ENCODE results near the gene EXOSC10. TPM values are rescaled to one million over a fixed set of nuclear protein-coding genes. Genes with fewer than 3 reads are reported as not detected.
"Not testable (repeated sequence)": the region's sequence is repeated elsewhere in the genome, so short reads cannot be mapped to it uniquely, and the experiment has no call there.

EXOSC10 gene
- total RNA-seq, 1 experiment from 2014 or later, result 93.1 TPM

- ATAC-seq, result no peak
- TF ChIP-seq, protein P1, sequence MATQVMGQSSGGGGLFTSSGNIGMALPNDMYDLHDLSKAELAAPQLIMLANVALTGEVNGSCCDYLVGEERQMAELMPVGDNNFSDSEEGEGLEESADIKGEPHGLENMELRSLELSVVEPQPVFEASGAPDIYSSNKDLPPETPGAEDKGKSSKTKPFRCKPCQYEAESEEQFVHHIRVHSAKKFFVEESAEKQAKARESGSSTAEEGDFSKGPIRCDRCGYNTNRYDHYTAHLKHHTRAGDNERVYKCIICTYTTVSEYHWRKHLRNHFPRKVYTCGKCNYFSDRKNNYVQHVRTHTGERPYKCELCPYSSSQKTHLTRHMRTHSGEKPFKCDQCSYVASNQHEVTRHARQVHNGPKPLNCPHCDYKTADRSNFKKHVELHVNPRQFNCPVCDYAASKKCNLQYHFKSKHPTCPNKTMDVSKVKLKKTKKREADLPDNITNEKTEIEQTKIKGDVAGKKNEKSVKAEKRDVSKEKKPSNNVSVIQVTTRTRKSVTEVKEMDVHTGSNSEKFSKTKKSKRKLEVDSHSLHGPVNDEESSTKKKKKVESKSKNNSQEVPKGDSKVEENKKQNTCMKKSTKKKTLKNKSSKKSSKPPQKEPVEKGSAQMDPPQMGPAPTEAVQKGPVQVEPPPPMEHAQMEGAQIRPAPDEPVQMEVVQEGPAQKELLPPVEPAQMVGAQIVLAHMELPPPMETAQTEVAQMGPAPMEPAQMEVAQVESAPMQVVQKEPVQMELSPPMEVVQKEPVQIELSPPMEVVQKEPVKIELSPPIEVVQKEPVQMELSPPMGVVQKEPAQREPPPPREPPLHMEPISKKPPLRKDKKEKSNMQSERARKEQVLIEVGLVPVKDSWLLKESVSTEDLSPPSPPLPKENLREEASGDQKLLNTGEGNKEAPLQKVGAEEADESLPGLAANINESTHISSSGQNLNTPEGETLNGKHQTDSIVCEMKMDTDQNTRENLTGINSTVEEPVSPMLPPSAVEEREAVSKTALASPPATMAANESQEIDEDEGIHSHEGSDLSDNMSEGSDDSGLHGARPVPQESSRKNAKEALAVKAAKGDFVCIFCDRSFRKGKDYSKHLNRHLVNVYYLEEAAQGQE (IDR thresholded peaks at IDR 0.05; ENCODE audit: insufficient read depth in 1 of 2, low read depth in 2 of 2, low read length in 1 of 2), result no peak
- TF ChIP-seq, protein P2, sequence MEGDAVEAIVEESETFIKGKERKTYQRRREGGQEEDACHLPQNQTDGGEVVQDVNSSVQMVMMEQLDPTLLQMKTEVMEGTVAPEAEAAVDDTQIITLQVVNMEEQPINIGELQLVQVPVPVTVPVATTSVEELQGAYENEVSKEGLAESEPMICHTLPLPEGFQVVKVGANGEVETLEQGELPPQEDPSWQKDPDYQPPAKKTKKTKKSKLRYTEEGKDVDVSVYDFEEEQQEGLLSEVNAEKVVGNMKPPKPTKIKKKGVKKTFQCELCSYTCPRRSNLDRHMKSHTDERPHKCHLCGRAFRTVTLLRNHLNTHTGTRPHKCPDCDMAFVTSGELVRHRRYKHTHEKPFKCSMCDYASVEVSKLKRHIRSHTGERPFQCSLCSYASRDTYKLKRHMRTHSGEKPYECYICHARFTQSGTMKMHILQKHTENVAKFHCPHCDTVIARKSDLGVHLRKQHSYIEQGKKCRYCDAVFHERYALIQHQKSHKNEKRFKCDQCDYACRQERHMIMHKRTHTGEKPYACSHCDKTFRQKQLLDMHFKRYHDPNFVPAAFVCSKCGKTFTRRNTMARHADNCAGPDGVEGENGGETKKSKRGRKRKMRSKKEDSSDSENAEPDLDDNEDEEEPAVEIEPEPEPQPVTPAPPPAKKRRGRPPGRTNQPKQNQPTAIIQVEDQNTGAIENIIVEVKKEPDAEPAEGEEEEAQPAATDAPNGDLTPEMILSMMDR (IDR thresholded peaks at IDR 0.05), result no peak
- no peak for TF ChIP-seq TCF7L2 (IDR thresholded peaks at IDR 0.05; ENCODE audit: low read depth, low read length)
- TF ChIP-seq POLR2AphosphoS5 (IDR thresholded peaks at IDR 0.05; ENCODE audit: low read depth, low read length), result no peak
- TF ChIP-seq SIN3A (IDR thresholded peaks at IDR 0.05; ENCODE audit: borderline replicate concordance, insufficient read depth, low read depth, low read length), result no peak
- Histone ChIP-seq H3K4me3 (ENCODE audit: low read depth in 2 of 2, low read length in 2 of 2) (no peak overlapping the region), H3K36me3 (ENCODE audit: control insufficient read depth, insufficient read depth, low read length) (peaks cover 25% of the 10 kb centered on the region), H3K27ac (ENCODE audit: low read length) (no peak overlapping the region), H3K27me3 (ENCODE audit: control insufficient read depth, insufficient read depth, low read length) (no peaks in the 10 kb centered on the region), H3K4me1 (ENCODE audit: control insufficient read depth, insufficient read depth, low read length) (no peaks in the 10 kb centered on the region), H3K9me3 (ENCODE audit: control insufficient read depth, insufficient read depth, low read depth, low read length) (no peaks in the 10 kb centered on the region)
- BruUV-seq (replicated peaks), result no TSS peak
- intact Hi-C loops (cut with micrococcal nuclease; ENCODE audit: unreplicated experiment), result no loop called here
- DNase-seq (ENCODE audit: low read depth, low spot score), result no peak
- POLR2A ChIA-PET, result no interaction called here
- in situ Hi-C loops (cut with HindIII; ENCODE audit: low pct_unique_long_range_greater_than_20kb, low sequenced_read_pairs), result no loop called here
- CTCF ChIA-PET, result no interaction called here
Observed at GRCh38 chr1:11078631-11079030, 21.0 kb downstream of the EXOSC10 start.

DNA sequence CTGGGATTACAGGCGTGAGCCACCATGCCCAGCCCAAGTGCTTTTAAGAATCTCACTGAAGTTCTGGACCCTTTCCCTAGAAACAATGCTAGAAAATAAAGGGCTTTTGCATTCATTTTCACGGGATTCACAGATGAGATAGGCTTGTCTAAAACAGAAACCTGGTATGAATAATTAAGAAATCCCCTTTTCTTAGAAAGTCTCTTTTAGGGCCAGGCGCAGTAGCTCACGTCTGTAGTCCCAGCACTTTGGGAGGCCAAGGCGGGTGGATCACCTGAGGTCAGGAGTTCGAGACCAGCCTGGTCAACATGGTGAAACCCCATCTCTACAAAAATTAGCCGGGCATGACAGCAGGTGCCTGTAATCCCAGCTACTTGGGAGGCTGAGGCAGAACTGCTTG is 26.3 kb downstream of the EXOSC10 start:
- H3K27me3 ChIP-seq (ENCODE audit: control insufficient read depth, insufficient read depth, low read length); CTCF ChIA-PET; H3K4me3 ChIP-seq (ENCODE audit: low read depth in 2 of 2, low read length in 2 of 2); intact Hi-C loops (cut with micrococcal nuclease; ENCODE audit: unreplicated experiment); H3K9me3 ChIP-seq (ENCODE audit: control insufficient read depth, insufficient read depth, low read depth, low read length); POLR2A ChIA-PET; DNase-seq (ENCODE audit: low read depth, low spot score); BruUV-seq (replicated peaks); ATAC-seq; H3K27ac ChIP-seq (ENCODE audit: low read length); in situ Hi-C loops (cut with HindIII; ENCODE audit: low pct_unique_long_range_greater_than_20kb, low sequenced_read_pairs); H3K4me1 ChIP-seq (ENCODE audit: control insufficient read depth, insufficient read depth, low read length): not testable (repeated sequence)
- H3K36me3 ChIP-seq (ENCODE audit: control insufficient read depth, insufficient read depth, low read length), result peaks cover 15% of the 10 kb centered on the region

DNA sequence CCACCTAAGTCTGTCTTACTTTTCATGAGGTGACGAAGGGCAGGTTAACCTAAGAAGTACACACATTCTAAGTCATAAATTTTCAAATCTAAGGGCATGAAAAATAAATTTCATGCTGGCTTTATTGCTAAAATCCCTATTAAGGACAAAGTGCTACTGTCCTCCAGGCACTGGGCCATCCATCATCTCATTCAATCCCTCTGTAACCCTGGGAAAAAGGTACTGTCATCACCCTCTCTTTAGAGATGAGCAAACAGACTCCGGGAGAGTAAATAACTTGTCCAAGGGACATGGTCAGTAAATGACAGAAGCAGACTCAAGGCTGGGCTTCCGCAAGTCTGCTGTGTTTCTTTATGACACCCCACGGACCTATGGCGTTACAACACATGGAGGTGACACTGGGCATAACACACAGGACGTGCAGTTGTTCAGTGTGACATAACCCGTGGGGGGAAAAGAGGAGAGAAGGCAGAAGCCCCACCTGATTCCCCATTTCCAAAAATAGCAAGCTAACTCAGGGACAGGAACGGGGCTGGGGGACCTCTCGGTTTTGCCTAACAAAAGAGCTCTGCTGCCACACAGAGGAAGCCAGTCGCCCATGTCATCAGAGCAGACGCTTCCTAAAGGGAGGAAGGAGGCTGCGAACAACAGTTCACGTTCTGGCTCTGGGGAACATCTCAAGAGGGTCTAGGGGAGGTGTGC is 27.3 kb downstream of the EXOSC10 start:
- no peak overlapping the region for H3K27ac ChIP-seq (ENCODE audit: low read length)
- ChIA-PET CTCF (no interaction called here), POLR2A (no interaction called here)
- H3K36me3 ChIP-seq (ENCODE audit: control insufficient read depth, insufficient read depth, low read length), result peaks cover 23% of the 10 kb centered on the region
- TF ChIP-seq, protein P1 (IDR thresholded peaks at IDR 0.05; ENCODE audit: insufficient read depth in 1 of 2, low read depth in 2 of 2, low read length in 1 of 2), result no peak
- no peak for TF ChIP-seq SIN3A (IDR thresholded peaks at IDR 0.05; ENCODE audit: borderline replicate concordance, insufficient read depth, low read depth, low read length)
- TF ChIP-seq, protein P2 (IDR thresholded peaks at IDR 0.05), result no peak
- TF ChIP-seq TCF7L2 (IDR thresholded peaks at IDR 0.05; ENCODE audit: low read depth, low read length), result no peak
- TF ChIP-seq POLR2AphosphoS5 (IDR thresholded peaks at IDR 0.05; ENCODE audit: low read depth, low read length), result no peak
- no peaks in the 10 kb centered on the region for H3K4me1 ChIP-seq (ENCODE audit: control insufficient read depth, insufficient read depth, low read length)
- H3K4me3 ChIP-seq (ENCODE audit: low read depth in 2 of 2, low read length in 2 of 2), result no peak overlapping the region
- DNase-seq (ENCODE audit: low read depth, low spot score) (no peak), ATAC-seq (no peak)
- no TSS peak for BruUV-seq (replicated peaks)
- no peaks in the 10 kb centered on the region for H3K9me3 ChIP-seq (ENCODE audit: control insufficient read depth, insufficient read depth, low read depth, low read length)
- in situ Hi-C loops (cut with HindIII; ENCODE audit: low pct_unique_long_range_greater_than_20kb, low sequenced_read_pairs) (no loop called here), intact Hi-C loops (cut with micrococcal nuclease; ENCODE audit: unreplicated experiment) (no loop called here)
- H3K27me3 ChIP-seq (ENCODE audit: control insufficient read depth, insufficient read depth, low read length), result no peaks in the 10 kb centered on the region
